KOPT-K1 (cell line): ENCODE results near the gene TSKS.

Experiments used
- H3K27ac ChIP-seq: fragments of 200-600 bp; sonication (generic); 2 replicates; pipeline ENCODE4 v1.5.1; 2016; ENCODE audit warnings: antibody characterized with exemption, mild to moderate bottlenecking, low read depth, low read length; ENCODE audit not compliant: poor library complexity, severe bottlenecking
- H3K36me3 ChIP-seq: fragments of 200-600 bp; sonication (generic); 2 replicates; pipeline ENCODE4 v1.5.1; 2017; ENCODE audit warnings: antibody characterized with exemption, mild to moderate bottlenecking, low read length, moderate library complexity; ENCODE audit not compliant: insufficient read depth
- H3K9me3 ChIP-seq: fragments of 200-600 bp; sonication (generic); 2 replicates; pipeline ENCODE4 v1.5.1; 2017; ENCODE audit warnings: antibody characterized with exemption, low read length, mild to moderate bottlenecking; ENCODE audit not compliant: insufficient read depth, poor library complexity, severe bottlenecking

Gene TSKS, protein sequence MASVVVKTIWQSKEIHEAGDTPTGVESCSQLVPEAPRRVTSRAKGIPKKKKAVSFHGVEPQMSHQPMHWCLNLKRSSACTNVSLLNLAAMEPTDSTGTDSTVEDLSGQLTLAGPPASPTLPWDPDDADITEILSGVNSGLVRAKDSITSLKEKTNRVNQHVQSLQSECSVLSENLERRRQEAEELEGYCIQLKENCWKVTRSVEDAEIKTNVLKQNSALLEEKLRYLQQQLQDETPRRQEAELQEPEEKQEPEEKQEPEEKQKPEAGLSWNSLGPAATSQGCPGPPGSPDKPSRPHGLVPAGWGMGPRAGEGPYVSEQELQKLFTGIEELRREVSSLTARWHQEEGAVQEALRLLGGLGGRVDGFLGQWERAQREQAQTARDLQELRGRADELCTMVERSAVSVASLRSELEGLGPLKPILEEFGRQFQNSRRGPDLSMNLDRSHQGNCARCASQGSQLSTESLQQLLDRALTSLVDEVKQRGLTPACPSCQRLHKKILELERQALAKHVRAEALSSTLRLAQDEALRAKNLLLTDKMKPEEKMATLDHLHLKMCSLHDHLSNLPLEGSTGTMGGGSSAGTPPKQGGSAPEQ

GRCh38 chr19:49763230-49763629 lies at the start of gene TSKS:
Gene TSKS (minus strand): TSS chr19:49763306. CDS start chr19:49763247, 59 bp downstream.
- no peaks in the 10 kb centered on the region for H3K9me3 ChIP-seq
- peak within 1 kb of the TSS; percentile 77 for H3K27ac ChIP-seq
- H3K36me3 ChIP-seq: no peaks in the 10 kb centered on the region

DNA sequence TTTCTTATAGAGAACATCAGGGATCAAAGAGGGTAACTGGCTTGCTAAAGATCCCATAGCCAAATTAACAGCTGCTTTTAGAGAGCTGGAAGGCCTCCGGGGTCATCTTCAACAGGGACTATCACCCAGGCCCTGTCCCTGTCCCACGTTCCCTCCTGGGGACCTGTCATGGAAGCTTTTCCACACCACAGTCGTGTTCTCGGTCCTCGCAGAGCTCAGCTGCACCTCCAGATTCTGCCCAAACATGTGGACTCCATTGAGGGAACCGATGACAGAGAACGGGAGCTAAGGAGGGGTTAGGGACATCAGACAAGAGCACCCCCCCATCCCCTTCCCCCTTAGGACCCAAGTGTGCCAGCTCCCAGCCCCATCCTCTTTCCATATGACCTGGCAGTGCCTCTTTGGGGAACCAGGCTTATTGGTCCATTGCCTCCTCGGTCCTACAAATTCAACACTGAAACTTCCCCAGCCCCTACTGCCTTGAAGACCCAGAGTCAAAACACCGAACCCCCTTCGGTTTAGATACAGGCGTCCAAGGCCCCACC lies 49.4 kb upstream of the TSKS start:
- Histone ChIP-seq H3K9me3 (no peaks in the 10 kb centered on the region), H3K27ac (peak overlapping the region; percentile 75), H3K36me3 (peaks cover 14% of the 10 kb centered on the region; the same call in 1 of the 2 replicates)

- H3K27ac ChIP-seq: no peak overlapping the region
- no peaks in the 10 kb centered on the region for H3K9me3 ChIP-seq
- peaks cover 26% of the 10 kb centered on the region; the same call in 1 of the 2 replicates for H3K36me3 ChIP-seq
Measured at GRCh38 chr19:49811328-49811727, 48.2 kb upstream of the TSKS start.

DNA sequence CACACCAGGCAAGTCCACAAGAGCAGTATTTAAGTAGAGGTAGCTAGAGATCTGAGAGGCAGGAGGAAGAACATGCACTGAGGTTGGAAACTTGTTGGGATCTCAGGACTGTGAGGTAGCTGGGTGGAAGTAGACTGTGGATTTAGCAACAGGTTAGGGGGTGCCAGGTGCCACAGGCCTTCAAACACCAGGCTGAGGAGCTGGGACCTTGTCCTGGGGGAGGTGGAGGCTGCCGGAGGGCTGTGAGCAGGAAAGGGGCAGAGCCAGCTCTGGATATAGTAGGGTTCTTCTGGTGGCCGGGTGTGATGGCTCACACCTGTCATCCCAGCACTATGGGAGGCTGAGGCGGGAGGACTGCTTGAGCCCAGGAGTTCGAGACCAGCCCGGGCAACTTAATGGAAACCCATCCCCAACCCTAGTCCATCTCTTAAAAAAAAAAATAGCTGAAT lies 46.9 kb upstream of the TSKS start:
- Histone ChIP-seq H3K27ac (no peak overlapping the region), H3K9me3 (no peaks in the 10 kb centered on the region), H3K36me3 (peaks cover 37% of the 10 kb centered on the region)

- Histone ChIP-seq H3K36me3 (peaks cover 43% of the 10 kb centered on the region), H3K9me3 (no peaks in the 10 kb centered on the region), H3K27ac (no peak overlapping the region)
Measured at GRCh38 chr19:49809160-49809940, 46.2 kb upstream of the TSKS start.

DNA sequence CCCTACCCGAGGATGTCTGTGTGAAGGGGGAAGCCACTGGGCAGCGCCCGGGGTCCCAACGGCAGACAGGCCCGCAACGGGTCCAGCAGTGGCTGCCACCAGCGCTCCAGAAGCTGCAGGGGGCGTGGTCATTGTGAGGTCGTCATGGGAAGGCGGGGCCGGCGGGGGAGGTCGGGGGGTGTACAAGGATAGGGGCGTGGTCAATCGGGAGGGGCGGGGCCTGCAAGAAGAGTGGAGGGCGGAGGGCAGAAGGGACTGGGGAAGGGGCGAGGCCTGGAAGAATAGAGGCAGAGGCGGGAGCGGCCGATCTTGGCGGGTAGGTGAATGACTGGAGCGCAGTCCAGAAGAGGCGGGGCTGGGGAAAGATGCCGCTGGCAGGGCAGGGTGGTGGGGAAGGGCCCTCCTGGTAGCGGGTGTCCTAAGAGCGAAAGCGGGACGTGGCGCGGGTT lies 45.6 kb upstream of the TSKS start:
- Histone ChIP-seq H3K27ac (no peak overlapping the region), H3K36me3 (peaks cover 48% of the 10 kb centered on the region), H3K9me3 (no peaks in the 10 kb centered on the region)

GRCh38 chr19:49807904-49808675 lies 45.0 kb upstream of the TSKS start:
- Histone ChIP-seq H3K36me3 (peaks cover 55% of the 10 kb centered on the region), H3K9me3 (no peaks in the 10 kb centered on the region), H3K27ac (peak overlapping the region; percentile 38)

DNA sequence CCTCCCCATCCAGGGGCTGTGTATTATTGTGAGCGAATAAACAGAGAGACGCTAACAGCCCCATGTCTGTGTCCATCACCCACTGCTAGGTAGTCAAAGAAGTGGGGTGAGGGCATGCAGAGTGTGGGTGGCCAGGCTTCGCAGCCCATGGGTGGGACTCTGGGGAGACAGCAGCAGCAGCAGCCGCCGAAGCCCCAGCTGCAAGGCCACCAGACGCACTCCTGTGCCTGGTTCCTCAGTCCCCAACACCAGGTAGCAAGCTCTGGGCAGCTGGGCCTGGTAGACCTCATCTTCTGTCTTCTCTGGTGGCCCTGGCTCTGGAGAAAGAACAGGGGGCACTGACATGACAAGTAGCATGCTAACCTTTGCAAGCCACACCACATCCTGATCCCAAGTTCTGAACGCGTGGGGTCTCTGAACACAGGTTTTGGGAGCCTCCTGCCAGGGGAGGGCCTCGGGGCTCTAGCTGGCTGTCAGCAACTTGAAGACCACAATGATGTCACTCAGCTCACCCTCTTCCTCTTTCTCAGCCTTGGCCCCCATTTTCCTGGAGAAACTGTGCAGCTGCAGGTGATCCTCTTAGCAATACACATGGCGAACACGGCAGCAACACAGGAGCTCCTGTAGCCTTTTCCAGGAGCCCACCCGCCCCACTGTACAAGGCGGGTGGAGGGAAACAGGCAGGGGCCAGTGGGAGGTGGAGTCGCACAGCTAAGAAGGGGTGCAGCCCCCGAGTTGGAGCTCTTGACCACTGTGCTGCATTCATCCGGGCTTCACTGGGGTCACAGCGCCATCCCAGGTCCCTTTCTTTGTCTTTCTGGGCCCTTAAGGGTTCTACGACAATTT lies 44.2 kb upstream of the TSKS start:
- Histone ChIP-seq H3K36me3 (peaks cover 63% of the 10 kb centered on the region), H3K27ac (peak overlapping the region; percentile 38), H3K9me3 (no peaks in the 10 kb centered on the region)

- H3K9me3 ChIP-seq: no peaks in the 10 kb centered on the region
- H3K27ac ChIP-seq: no peak overlapping the region
- H3K36me3 ChIP-seq: peaks cover 70% of the 10 kb centered on the region
Measured at GRCh38 chr19:49806620-49806959, 43.5 kb upstream of the TSKS start.

- peaks cover 74% of the 10 kb centered on the region for H3K36me3 ChIP-seq
- no peaks in the 10 kb centered on the region for H3K9me3 ChIP-seq
- no peak overlapping the region for H3K27ac ChIP-seq
Measured at GRCh38 chr19:49805822-49806619, 42.9 kb upstream of the TSKS start.

DNA sequence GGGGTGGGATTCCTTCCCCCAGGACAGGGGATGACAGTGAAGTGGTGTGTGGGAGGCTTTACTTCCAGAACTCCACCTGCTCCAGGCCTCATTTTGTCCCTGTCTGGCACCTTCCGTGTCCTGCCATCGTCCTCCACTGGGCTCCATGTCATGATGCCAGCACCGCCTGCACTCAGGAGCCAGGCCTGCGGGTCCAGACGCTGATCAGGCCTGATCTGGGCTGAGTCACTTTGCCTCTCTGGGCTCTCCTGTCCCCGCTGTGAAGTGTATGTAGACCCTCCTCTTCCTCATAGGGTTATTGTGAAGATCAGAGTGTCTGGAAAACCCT lies 40.4 kb upstream of the TSKS start:
- no peaks in the 10 kb centered on the region for H3K9me3 ChIP-seq
- peaks cover 95% of the 10 kb centered on the region for H3K36me3 ChIP-seq
- no peak overlapping the region for H3K27ac ChIP-seq

- H3K27ac ChIP-seq: no peak overlapping the region
- H3K36me3 ChIP-seq: peaks cover 95% of the 10 kb centered on the region
- H3K9me3 ChIP-seq: no peaks in the 10 kb centered on the region
Measured at GRCh38 chr19:49802836-49803528, 39.9 kb upstream of the TSKS start.
